ENCODE data around the gene ADIG. TPM values are rescaled to one million over a fixed set of nuclear protein-coding genes. Genes with fewer than 3 reads are reported as not detected.

Gene ADIG
- total and polyA plus RNA-seq, 10 donors, result not detected

DNA sequence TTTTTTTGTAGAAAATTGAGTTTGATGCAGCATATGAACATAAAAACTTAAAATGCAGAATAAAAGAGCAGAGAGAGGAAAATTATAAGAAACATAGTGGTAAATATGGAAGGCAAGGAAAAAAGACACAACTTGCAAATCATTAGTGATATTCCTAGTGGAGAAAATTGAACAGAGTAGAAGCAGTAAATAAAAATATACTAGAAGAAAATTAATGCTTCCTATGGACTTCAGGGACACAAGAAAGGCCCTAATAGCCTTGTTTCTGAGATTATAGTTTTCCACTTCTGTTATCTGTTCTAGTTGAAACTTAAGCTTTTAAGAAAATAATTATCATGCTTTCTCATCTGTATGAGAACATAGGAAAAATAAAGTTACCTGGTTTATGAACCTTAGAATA is 25.6 kb upstream of the ADIG start:
- H3K4me1 ChIP-seq, result no peaks in the 10 kb centered on the region
- H3K4me3 ChIP-seq, result no peak overlapping the region
- H3K36me3 ChIP-seq, result peaks cover 2 to 100% (median 93%) of the 10 kb centered on the region in 6 donors
- TF ChIP-seq POLR2A (IDR thresholded peaks at IDR 0.05), result no peak
- TF ChIP-seq POLR2AphosphoS5 (IDR thresholded peaks at IDR 0.05), result no peak
- TF ChIP-seq, protein P1, sequence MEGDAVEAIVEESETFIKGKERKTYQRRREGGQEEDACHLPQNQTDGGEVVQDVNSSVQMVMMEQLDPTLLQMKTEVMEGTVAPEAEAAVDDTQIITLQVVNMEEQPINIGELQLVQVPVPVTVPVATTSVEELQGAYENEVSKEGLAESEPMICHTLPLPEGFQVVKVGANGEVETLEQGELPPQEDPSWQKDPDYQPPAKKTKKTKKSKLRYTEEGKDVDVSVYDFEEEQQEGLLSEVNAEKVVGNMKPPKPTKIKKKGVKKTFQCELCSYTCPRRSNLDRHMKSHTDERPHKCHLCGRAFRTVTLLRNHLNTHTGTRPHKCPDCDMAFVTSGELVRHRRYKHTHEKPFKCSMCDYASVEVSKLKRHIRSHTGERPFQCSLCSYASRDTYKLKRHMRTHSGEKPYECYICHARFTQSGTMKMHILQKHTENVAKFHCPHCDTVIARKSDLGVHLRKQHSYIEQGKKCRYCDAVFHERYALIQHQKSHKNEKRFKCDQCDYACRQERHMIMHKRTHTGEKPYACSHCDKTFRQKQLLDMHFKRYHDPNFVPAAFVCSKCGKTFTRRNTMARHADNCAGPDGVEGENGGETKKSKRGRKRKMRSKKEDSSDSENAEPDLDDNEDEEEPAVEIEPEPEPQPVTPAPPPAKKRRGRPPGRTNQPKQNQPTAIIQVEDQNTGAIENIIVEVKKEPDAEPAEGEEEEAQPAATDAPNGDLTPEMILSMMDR (IDR thresholded peaks at IDR 0.05 in 8 of 11, conservative IDR thresholded peaks at IDR 0.05 in 3 of 11), result no peak
- no peaks in the 10 kb centered on the region for H3K27me3 ChIP-seq (replicated peaks in 1 of 7)
- H3K27ac ChIP-seq, result no peak overlapping the region
- no peaks in the 10 kb centered on the region for H3K9me3 ChIP-seq
- DNase-seq, result no peak
- intact Hi-C loops (cut with DNase I; ENCODE audit: low total_unique reads), result no loop called here

DNA sequence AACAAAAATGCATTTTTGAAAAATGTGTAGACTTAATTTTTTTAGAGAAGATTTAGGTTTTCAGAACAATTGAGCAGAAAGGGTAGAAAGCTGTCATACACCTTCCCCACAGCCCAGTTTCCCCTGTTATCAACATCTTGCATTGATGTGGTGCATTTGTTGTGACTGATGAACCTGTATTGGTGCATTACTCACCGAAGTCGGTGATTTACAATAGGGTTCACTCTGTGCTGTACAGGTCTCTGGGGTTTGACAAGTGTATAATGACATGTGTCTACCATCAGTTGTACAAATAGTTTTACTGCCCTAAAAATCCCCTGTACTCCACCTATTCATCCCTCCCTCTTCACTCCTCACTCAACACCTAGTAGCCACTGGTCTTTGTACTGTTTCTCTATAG is 23.8 kb upstream of the ADIG start:
- DNase-seq, result no peak
- Histone ChIP-seq H3K27ac (no peak overlapping the region), H3K4me1 (no peaks in the 10 kb centered on the region), H3K4me3 (no peak overlapping the region), H3K36me3 (peaks cover 2 to 100% (median 87%) of the 10 kb centered on the region in 6 donors), H3K9me3 (no peaks in the 10 kb centered on the region), H3K27me3 (replicated peaks in 1 of 7) (no peaks in the 10 kb centered on the region)
- TF ChIP-seq, protein P1 (IDR thresholded peaks at IDR 0.05 in 8 of 11, conservative IDR thresholded peaks at IDR 0.05 in 3 of 11), result no peak
- TF ChIP-seq POLR2AphosphoS5 (IDR thresholded peaks at IDR 0.05), result no peak
- TF ChIP-seq POLR2A (IDR thresholded peaks at IDR 0.05), result no peak
- intact Hi-C loops (cut with DNase I; ENCODE audit: low total_unique reads), result no loop called here
- WGBS, 5 donors, result 96 to 98% (median 97%) methylated on average over 2 of the region's 2 CpGs

DNA sequence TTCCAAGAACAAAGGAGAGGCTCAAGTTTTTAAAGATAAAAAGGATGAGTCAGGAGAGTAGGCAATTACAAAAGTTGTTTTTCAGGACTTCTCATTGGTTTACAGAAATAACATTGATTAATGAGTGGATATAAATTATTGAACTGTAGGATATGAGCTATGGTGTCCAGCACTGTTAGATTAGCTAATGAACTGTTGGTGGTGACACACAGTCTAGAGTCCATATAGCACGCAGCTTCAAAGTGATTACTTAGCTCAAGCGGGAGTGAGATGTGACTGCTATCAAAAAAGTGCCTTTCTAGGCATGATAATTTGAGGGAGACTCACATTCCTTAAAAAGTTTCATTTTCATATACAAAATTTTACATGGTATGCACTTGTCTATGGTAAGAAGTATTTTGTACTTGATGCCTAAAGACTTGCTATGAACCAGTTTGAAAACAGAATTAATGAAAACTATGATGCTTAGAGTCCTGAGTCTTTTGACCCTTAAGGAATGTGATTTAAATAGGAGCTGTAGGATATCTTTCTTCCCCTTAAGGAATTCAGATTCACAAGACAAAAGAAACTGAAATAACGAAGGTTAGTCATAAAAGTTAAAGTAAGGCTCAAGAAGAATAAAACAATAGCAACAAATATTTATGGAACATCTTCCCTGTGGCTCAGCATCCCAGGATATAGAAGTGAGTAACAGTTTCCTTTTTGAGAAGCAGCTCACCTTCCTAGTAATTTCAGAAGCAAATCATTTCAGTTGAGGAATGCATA is 22.2 kb upstream of the ADIG start:
- H3K4me1 ChIP-seq, result no peaks in the 10 kb centered on the region
- WGBS, 5 donors, result 93 to 99% (median 95%) methylated on average over 3 of the region's 3 CpGs
- H3K27me3 ChIP-seq (replicated peaks in 1 of 7), result no peaks in the 10 kb centered on the region
- no peak for DNase-seq
- H3K36me3 ChIP-seq, result peaks cover 0 to 100% (median 82%) of the 10 kb centered on the region in 6 donors
- H3K4me3 ChIP-seq, result no peak overlapping the region
- intact Hi-C loops (cut with DNase I; ENCODE audit: low total_unique reads), result no loop called here
- H3K27ac ChIP-seq, result no peak overlapping the region
- TF ChIP-seq, protein P1 (IDR thresholded peaks at IDR 0.05 in 8 of 11, conservative IDR thresholded peaks at IDR 0.05 in 3 of 11), result no peak
- H3K9me3 ChIP-seq, result no peaks in the 10 kb centered on the region

DNA sequence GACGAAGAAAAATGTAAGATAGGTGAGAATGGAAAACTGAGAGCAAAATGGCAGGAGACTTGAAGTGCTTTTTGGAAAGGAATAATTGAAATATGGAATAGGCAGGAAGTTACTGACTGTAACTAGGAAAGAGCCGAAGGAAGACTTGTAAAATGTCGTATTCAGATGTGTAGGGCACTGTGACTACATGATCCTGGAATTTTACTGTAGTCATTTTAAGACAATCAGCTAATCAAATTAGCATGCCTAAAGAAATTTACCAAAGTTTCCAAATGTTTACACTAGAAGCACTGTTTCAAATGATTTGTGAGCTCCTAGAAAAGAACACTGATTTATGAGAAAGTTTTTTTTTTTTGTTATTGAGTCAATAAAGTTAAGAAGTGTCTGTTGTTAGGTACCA is 21.2 kb upstream of the ADIG start:
- TF ChIP-seq, protein P1 (IDR thresholded peaks at IDR 0.05 in 8 of 11, conservative IDR thresholded peaks at IDR 0.05 in 3 of 11), result no peak
- TF ChIP-seq POLR2AphosphoS5 (IDR thresholded peaks at IDR 0.05) (no peak), POLR2A (IDR thresholded peaks at IDR 0.05) (no peak)
- intact Hi-C loops (cut with DNase I; ENCODE audit: low total_unique reads), result no loop called here

More for the DNA sequence above, 21.2 kb upstream of the ADIG start:
- Histone ChIP-seq H3K9me3 (no peaks in the 10 kb centered on the region), H3K4me3 (no peak overlapping the region), H3K36me3 (peaks cover 0 to 100% (median 74%) of the 10 kb centered on the region in 6 donors), H3K27ac (no peak overlapping the region), H3K27me3 (replicated peaks in 1 of 7) (no peaks in the 10 kb centered on the region), H3K4me1 (no peaks in the 10 kb centered on the region)
- WGBS, 5 donors, result 93 to 99% (median 95%) methylated on average over 3 of the region's 3 CpGs
- no peak for DNase-seq

Measured in spleen (tissue), 11 donors.